HCT116 (cell line): ENCODE results near the gene ZNF18. TPM values are rescaled to one million over a fixed set of nuclear protein-coding genes. Genes with fewer than 3 reads are reported as not detected.

Source experiments
- ATAC-seq: fragments of 200-7000 bp; cut with Tn5 transposase; 2 replicates; pipeline ENCODE4 v1.9.1; 2020; ENCODE audit warnings: mild to moderate bottlenecking, moderate library complexity
- BruUV-seq: library from RNA; stranded (reverse); fragments of 400-500 nt; replicated peaks from 2 replicates; lab custom pipeline; 2021; lab: Mats Ljungman, UMichigan
- CTCF ChIA-PET: fragments of 300-600 bp; sonication (Branson Sonifier 250); formaldehyde crosslinking; loops from one replicate; lab custom pipeline; 2021; ENCODE audit warnings: antibody characterized with exemption; lab: Charles Lee
- POLR2A ChIA-PET: fragments of 300-600, 350-600 bp; sonication (Branson Sonifier 250); formaldehyde crosslinking; loops from one replicate; lab custom pipeline; 2021; ENCODE audit warnings: antibody characterized with exemption; lab: Charles Lee
- RAD21 ChIA-PET, 2 experiments: fragments of 300-600 bp; sonication (Branson Sonifier 250); formaldehyde crosslinking; loops; one replicate each; lab custom pipeline; 2023; ENCODE audit warnings: low total read pairs in 2 of 2; ENCODE audit not compliant: uncharacterized antibody in 2 of 2, unreplicated experiment in 2 of 2, low non-redundant PET in 1 of 2; lab: Charles Lee
- DNase-seq: peaks from one replicate; pipeline ENCODE4 v3.0.0-alpha.2; 2010; ENCODE audit warnings: low read depth, low spot score
- H2AFZ ChIP-seq: fragments of 200-600 bp; shearing (Covaris generic), sonication (generic); 2 replicates; pipeline ENCODE4 v1.6.1; 2017; ENCODE audit warnings: low read depth, mixed run types, mixed read lengths, antibody characterized with exemption, low read length; ENCODE audit not compliant: poor library complexity, severe bottlenecking
- H3K27ac ChIP-seq: 2 replicates; pipeline ENCODE4 v1.5.1; 2012; ENCODE audit warnings: low read depth, low read length
- H3K27me3 ChIP-seq: fragments of 200-600 bp; sonication (generic); 2 replicates; pipeline ENCODE4 v1.6.1; 2016; ENCODE audit warnings: mixed run types, low read length, mixed read lengths; ENCODE audit not compliant: insufficient read depth
- H3K36me3 ChIP-seq, 2 experiments: fragments of 200-500 bp in 1 of 2; fragments of 200-600 bp in 1 of 2; sonication (Bioruptor generic) in 1 of 2; sonication (generic) in 1 of 2; 2 replicates each; pipeline versions ENCODE4 v1.5.1 to v1.6.1; 2014 to 2016; ENCODE audit warnings: low read length in 2 of 2, inconsistent platforms in 1 of 2, mixed read lengths in 1 of 2, mixed run types in 1 of 2; ENCODE audit not compliant: insufficient read depth in 2 of 2, control insufficient read depth in 1 of 2
- H3K4me1 ChIP-seq, 2 experiments: fragments of 200-600 bp in 1 of 2; sonication (generic) in 1 of 2; 2 replicates each; pipeline versions ENCODE4 v1.5.1 to v1.6.1; 2012 to 2017; ENCODE audit warnings: low read length in 2 of 2, inconsistent platforms in 1 of 2, mild to moderate bottlenecking in 1 of 2, mixed read lengths in 1 of 2, mixed run types in 1 of 2, moderate library complexity in 1 of 2; ENCODE audit not compliant: insufficient read depth in 2 of 2, control insufficient read depth in 1 of 2
- H3K4me2 ChIP-seq: fragments of 200-600 bp; sonication (generic); 2 replicates; pipeline ENCODE4 v1.6.1; 2017; ENCODE audit warnings: mixed run types, low read length, mixed read lengths
- H3K4me3 ChIP-seq, 2 experiments: fragments of 200-600 bp in 1 of 2; sonication (generic) in 1 of 2; replicated peaks in 1 of 2; 2 replicates each; pipeline ENCODE4 v1.5.1; 2011 to 2016; ENCODE audit warnings: low read length in 2 of 2, control low read depth in 1 of 2, low read depth in 1 of 2, mild to moderate bottlenecking in 1 of 2, mixed read lengths in 1 of 2, mixed run types in 1 of 2
- H3K79me2 ChIP-seq: fragments of 200-600 bp; sonication (generic); 2 replicates; pipeline ENCODE4 v1.6.1; 2017; ENCODE audit warnings: mild to moderate bottlenecking, mixed run types, low read length, moderate library complexity, mixed read lengths; ENCODE audit not compliant: insufficient read depth
- H3K9ac ChIP-seq: fragments of 200-600 bp; sonication (generic); 2 replicates; pipeline ENCODE4 v1.6.1; 2016; ENCODE audit warnings: low read length, mixed read lengths
- H3K9me2 ChIP-seq: fragments of 200-600 bp; sonication (generic), shearing (Covaris generic); 2 replicates; pipeline ENCODE4 v1.6.1; 2017; ENCODE audit warnings: mixed run types, mild to moderate bottlenecking, moderate library complexity; ENCODE audit not compliant: insufficient read depth
- H3K9me3 ChIP-seq, 2 experiments: fragments of 200-500 bp in 1 of 2; fragments of 200-600 bp in 1 of 2; sonication (Bioruptor generic) in 1 of 2; sonication (generic) in 1 of 2; 2 replicates each; pipeline ENCODE4 v1.6.1; 2014 to 2017; ENCODE audit warnings: low read length in 2 of 2, mixed read lengths in 2 of 2, inconsistent platforms in 1 of 2, low read depth in 1 of 2, mild to moderate bottlenecking in 1 of 2, mixed run types in 1 of 2, moderate library complexity in 1 of 2; ENCODE audit not compliant: control insufficient read depth in 1 of 2, insufficient read depth in 1 of 2
- H4K20me1 ChIP-seq: fragments of 200-600 bp; sonication (generic), shearing (Covaris generic); 2 replicates; pipeline ENCODE4 v1.6.1; 2017; ENCODE audit warnings: mixed run types, mild to moderate bottlenecking, moderate library complexity; ENCODE audit not compliant: insufficient read depth
- CBX3 ChIP-seq: IDR thresholded peaks from 2 replicates; pipeline ENCODE4 v1.6.1; 2012; ENCODE audit warnings: low read depth
- EGR1 ChIP-seq: IDR thresholded peaks from 2 replicates; pipeline ENCODE4 v1.6.1; 2012; ENCODE audit warnings: low read depth
- ELF1 ChIP-seq: IDR thresholded peaks from 2 replicates; pipeline ENCODE4 v1.6.1; 2012; ENCODE audit warnings: low read depth, borderline replicate concordance
- FOSL1 ChIP-seq: IDR thresholded peaks from 2 replicates; pipeline ENCODE4 v1.6.1; 2012; ENCODE audit warnings: low read depth
- JUND ChIP-seq: IDR thresholded peaks from 2 replicates; pipeline ENCODE4 v1.6.1; 2012
- POLR2A ChIP-seq: IDR thresholded peaks from 2 replicates; pipeline ENCODE4 v1.7.0; 2011; ENCODE audit warnings: borderline replicate concordance; ENCODE audit not compliant: insufficient read depth, insufficient read length; ENCODE audit errors: extremely low read depth
- POLR2AphosphoS5 ChIP-seq: IDR thresholded peaks from 2 replicates; pipeline ENCODE4 v1.6.1; 2011; ENCODE audit warnings: mild to moderate bottlenecking, low read depth, low read length, moderate library complexity
- RAD21 ChIP-seq: IDR thresholded peaks from 2 replicates; pipeline ENCODE4 v1.6.1; 2012; ENCODE audit warnings: low read depth, mild to moderate bottlenecking
- SIN3A ChIP-seq: IDR thresholded peaks from 2 replicates; pipeline ENCODE4 v1.6.1; 2012; ENCODE audit warnings: low read depth
- SP1 ChIP-seq: IDR thresholded peaks from 2 replicates; pipeline ENCODE4 v1.6.1; 2012; ENCODE audit warnings: low read depth
- SRF ChIP-seq: IDR thresholded peaks from 2 replicates; pipeline ENCODE4 v1.6.1; 2012; ENCODE audit warnings: low read depth
- TCF7L2 ChIP-seq: IDR thresholded peaks from 2 replicates; pipeline ENCODE4 v1.7.0; 2011; ENCODE audit warnings: borderline replicate concordance, inconsistent platforms; ENCODE audit not compliant: insufficient read depth, insufficient read length; ENCODE audit errors: extremely low read depth
- YY1 ChIP-seq: IDR thresholded peaks from 2 replicates; pipeline ENCODE4 v1.6.1; 2011; ENCODE audit warnings: low read length, low read depth, moderate library complexity, mild to moderate bottlenecking; ENCODE audit not compliant: insufficient replicate concordance; ENCODE audit errors: extremely low read depth
- ZNF274 ChIP-seq: fragments of 200-500 bp; sonication (Bioruptor generic); IDR thresholded peaks from 2 replicates; pipeline ENCODE4 v1.6.1; 2014; ENCODE audit warnings: mild to moderate bottlenecking, low read depth, low read length, inconsistent platforms
- intact Hi-C: fragments of 100-400 bp; cut with micrococcal nuclease; formaldehyde crosslinking; loops from 2 replicates; pipeline ENCODE4 v1.10.0; 2022
- total RNA-seq: library from RNA; stranded (reverse); gene quantifications from one replicate; pipeline ENCODE4 v1.2.1, GENCODE V29; 2021; ENCODE audit not compliant: unreplicated experiment
- TF ChIP-seq, protein P1 (sequence below): IDR thresholded peaks from 2 replicates; pipeline ENCODE4 v1.6.1; 2012; ENCODE audit warnings: low read depth
- TF ChIP-seq, protein P2 (sequence below): IDR thresholded peaks from 2 replicates; pipeline ENCODE4 v1.6.1; 2011; ENCODE audit warnings: mild to moderate bottlenecking, low read length, moderate library complexity; ENCODE audit not compliant: insufficient replicate concordance; ENCODE audit errors: extremely low read depth
- TF ChIP-seq, protein P3 (sequence below): IDR thresholded peaks from 2 replicates; pipeline ENCODE4 v1.6.1; 2012
- TF ChIP-seq, protein P4 (sequence below): IDR thresholded peaks from 2 replicates; pipeline ENCODE4 v1.6.1; 2012
- TF ChIP-seq, protein P5 (sequence below), 3 experiments: fragments of 200-600 bp in 1 of 3; sonication (generic) in 1 of 3; IDR thresholded peaks in 2 of 3; conservative IDR thresholded peaks in 1 of 3; 2 replicates each; pipeline ENCODE4 v1.5.1; 2012 to 2017; ENCODE audit warnings: low read depth in 2 of 3, low read length in 2 of 3, antibody characterized with exemption in 1 of 3, borderline replicate concordance in 1 of 3, control low read depth in 1 of 3, mild to moderate bottlenecking in 1 of 3, mixed read lengths in 1 of 3, mixed run types in 1 of 3, moderate library complexity in 1 of 3; ENCODE audit not compliant: insufficient read depth in 1 of 3

ZNF18 gene
- total RNA-seq, 1 experiment from 2014 or later = 6.2 TPM

DNA sequence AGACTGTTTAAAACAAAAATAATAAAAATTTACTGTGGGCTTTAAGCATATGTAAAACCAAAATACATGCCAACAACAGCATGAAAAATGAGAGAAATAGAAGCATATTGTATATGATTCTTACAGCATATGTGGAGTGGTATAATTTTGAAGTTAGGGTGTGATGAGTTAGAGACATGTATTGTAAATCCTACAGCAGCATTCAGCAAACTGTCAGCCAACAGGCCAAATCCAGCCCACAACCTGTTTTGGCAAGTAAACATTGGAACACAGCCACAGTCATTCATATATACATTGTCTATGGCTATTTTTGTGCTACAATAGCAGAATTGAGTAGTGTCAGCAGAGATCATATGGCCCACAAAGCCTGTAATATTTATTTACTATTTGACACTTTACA lies 42.3 kb downstream of the ZNF18 start:
- ATAC-seq = no peak
- Histone ChIP-seq H2AFZ (no peak overlapping the region), H3K4me3 (no peak overlapping the region), H3K79me2 (no peaks in the 10 kb centered on the region), H3K27me3 (no peaks in the 10 kb centered on the region), H3K9me2 (no peaks in the 10 kb centered on the region), H3K4me2 (no peak overlapping the region), H3K9me3 (peaks cover 3 to 11% of the 10 kb centered on the region in 2 experiments; a peak in 3 of 4 replicates), H3K9ac (no peak overlapping the region), H3K27ac (no peak overlapping the region), H3K4me1 (peaks cover 0 to 7% of the 10 kb centered on the region in 2 experiments; a peak in 2 of 4 replicates), H3K36me3 (no peaks in the 10 kb centered on the region), H4K20me1 (no peaks in the 10 kb centered on the region)
- ChIA-PET CTCF (no interaction called here), POLR2A (no interaction called here), RAD21 (no interaction called here)
- DNase-seq = no peak
- intact Hi-C loops = no loop called here
- no TSS peak for BruUV-seq
- TF ChIP-seq ELF1 (no peak), RAD21 (no peak), SRF (no peak), POLR2A (no peak), YY1 (no peak), CBX3 (no peak), JUND (no peak), TCF7L2 (no peak), SP1 (no peak), ZNF274 (no peak), POLR2AphosphoS5 (no peak), SIN3A (no peak), EGR1 (no peak), FOSL1 (no peak)
- TF ChIP-seq, protein P1, sequence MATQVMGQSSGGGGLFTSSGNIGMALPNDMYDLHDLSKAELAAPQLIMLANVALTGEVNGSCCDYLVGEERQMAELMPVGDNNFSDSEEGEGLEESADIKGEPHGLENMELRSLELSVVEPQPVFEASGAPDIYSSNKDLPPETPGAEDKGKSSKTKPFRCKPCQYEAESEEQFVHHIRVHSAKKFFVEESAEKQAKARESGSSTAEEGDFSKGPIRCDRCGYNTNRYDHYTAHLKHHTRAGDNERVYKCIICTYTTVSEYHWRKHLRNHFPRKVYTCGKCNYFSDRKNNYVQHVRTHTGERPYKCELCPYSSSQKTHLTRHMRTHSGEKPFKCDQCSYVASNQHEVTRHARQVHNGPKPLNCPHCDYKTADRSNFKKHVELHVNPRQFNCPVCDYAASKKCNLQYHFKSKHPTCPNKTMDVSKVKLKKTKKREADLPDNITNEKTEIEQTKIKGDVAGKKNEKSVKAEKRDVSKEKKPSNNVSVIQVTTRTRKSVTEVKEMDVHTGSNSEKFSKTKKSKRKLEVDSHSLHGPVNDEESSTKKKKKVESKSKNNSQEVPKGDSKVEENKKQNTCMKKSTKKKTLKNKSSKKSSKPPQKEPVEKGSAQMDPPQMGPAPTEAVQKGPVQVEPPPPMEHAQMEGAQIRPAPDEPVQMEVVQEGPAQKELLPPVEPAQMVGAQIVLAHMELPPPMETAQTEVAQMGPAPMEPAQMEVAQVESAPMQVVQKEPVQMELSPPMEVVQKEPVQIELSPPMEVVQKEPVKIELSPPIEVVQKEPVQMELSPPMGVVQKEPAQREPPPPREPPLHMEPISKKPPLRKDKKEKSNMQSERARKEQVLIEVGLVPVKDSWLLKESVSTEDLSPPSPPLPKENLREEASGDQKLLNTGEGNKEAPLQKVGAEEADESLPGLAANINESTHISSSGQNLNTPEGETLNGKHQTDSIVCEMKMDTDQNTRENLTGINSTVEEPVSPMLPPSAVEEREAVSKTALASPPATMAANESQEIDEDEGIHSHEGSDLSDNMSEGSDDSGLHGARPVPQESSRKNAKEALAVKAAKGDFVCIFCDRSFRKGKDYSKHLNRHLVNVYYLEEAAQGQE = no peak
- TF ChIP-seq, protein P2, sequence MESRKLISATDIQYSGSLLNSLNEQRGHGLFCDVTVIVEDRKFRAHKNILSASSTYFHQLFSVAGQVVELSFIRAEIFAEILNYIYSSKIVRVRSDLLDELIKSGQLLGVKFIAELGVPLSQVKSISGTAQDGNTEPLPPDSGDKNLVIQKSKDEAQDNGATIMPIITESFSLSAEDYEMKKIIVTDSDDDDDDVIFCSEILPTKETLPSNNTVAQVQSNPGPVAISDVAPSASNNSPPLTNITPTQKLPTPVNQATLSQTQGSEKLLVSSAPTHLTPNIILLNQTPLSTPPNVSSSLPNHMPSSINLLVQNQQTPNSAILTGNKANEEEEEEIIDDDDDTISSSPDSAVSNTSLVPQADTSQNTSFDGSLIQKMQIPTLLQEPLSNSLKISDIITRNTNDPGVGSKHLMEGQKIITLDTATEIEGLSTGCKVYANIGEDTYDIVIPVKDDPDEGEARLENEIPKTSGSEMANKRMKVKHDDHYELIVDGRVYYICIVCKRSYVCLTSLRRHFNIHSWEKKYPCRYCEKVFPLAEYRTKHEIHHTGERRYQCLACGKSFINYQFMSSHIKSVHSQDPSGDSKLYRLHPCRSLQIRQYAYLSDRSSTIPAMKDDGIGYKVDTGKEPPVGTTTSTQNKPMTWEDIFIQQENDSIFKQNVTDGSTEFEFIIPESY = no peak
- TF ChIP-seq, protein P3, sequence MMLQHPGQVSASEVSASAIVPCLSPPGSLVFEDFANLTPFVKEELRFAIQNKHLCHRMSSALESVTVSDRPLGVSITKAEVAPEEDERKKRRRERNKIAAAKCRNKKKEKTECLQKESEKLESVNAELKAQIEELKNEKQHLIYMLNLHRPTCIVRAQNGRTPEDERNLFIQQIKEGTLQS = no peak
- TF ChIP-seq, protein P4, sequence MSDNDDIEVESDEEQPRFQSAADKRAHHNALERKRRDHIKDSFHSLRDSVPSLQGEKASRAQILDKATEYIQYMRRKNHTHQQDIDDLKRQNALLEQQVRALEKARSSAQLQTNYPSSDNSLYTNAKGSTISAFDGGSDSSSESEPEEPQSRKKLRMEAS = no peak
- TF ChIP-seq, protein P5, sequence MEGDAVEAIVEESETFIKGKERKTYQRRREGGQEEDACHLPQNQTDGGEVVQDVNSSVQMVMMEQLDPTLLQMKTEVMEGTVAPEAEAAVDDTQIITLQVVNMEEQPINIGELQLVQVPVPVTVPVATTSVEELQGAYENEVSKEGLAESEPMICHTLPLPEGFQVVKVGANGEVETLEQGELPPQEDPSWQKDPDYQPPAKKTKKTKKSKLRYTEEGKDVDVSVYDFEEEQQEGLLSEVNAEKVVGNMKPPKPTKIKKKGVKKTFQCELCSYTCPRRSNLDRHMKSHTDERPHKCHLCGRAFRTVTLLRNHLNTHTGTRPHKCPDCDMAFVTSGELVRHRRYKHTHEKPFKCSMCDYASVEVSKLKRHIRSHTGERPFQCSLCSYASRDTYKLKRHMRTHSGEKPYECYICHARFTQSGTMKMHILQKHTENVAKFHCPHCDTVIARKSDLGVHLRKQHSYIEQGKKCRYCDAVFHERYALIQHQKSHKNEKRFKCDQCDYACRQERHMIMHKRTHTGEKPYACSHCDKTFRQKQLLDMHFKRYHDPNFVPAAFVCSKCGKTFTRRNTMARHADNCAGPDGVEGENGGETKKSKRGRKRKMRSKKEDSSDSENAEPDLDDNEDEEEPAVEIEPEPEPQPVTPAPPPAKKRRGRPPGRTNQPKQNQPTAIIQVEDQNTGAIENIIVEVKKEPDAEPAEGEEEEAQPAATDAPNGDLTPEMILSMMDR (IDR thresholded peaks at IDR 0.05 in 2 of 3, conservative IDR thresholded peaks at IDR 0.05 in 1 of 3; ENCODE audit: borderline replicate concordance in 1 of 3, insufficient read depth in 1 of 3, low read depth in 2 of 3, low read length in 2 of 3) = no peak
